IMR-90 (cell line): ENCODE measurements around the gene HAAO. TPM values are rescaled to one million over a fixed set of nuclear protein-coding genes. Genes with fewer than 3 reads are reported as not detected.
"Not testable (repeated sequence)": the region's sequence is repeated elsewhere in the genome, so short reads cannot be mapped to it uniquely, and the experiment has no call there.

ENCODE experiments used
- ATAC-seq: fragments of 200-7000 bp; cut with Tn5 transposase; 2 replicates; pipeline ENCODE4 v1.9.1; 2020; ENCODE audit warnings: low read depth, mild to moderate bottlenecking, moderate library complexity
- BruUV-seq: library from RNA; stranded (reverse); fragments of 400-500 nt; replicated peaks from 2 replicates; lab custom pipeline; 2021; lab: Mats Ljungman, UMichigan
- CTCF ChIA-PET: fragments of 300-600 bp; formaldehyde crosslinking; extraction: SDS; loops from one replicate; lab custom pipeline; 2021; ENCODE audit warnings: antibody characterized with exemption; lab: Yijun Ruan, JAX
- POLR2A ChIA-PET: fragments of 300-600 bp; sonication (Branson Sonifier 250); formaldehyde crosslinking; loops from one replicate; lab custom pipeline; 2022; ENCODE audit warnings: antibody characterized with exemption; ENCODE audit not compliant: unreplicated experiment; lab: Charles Lee
- DNase-seq: peaks from one replicate; pipeline ENCODE4 v3.0.0; 2013
- H2AFZ ChIP-seq: replicated peaks from 2 replicates; pipeline ENCODE3; 2013; ENCODE audit warnings: low read length, mild to moderate bottlenecking; ENCODE audit not compliant: poor library complexity
- H2AK5ac ChIP-seq: 2 replicates; pipeline ENCODE4 v1.6.1; 2013; ENCODE audit warnings: low read depth, low read length, inconsistent platforms
- H2AK9ac ChIP-seq: replicated peaks from 2 replicates; pipeline ENCODE3; 2013; ENCODE audit warnings: mild to moderate bottlenecking, low read depth, low read length, moderate library complexity; ENCODE audit not compliant: poor library complexity
- H2BK120ac ChIP-seq: 2 replicates; pipeline ENCODE4 v1.6.1; 2013; ENCODE audit warnings: low read depth, low read length, inconsistent platforms
- H2BK15ac ChIP-seq: 3 replicates; pipeline ENCODE4 v1.6.1; 2013; ENCODE audit warnings: low read depth, low read length, inconsistent platforms
- H2BK20ac ChIP-seq: 2 replicates; pipeline ENCODE4 v1.6.1; 2013; ENCODE audit warnings: low read depth, mild to moderate bottlenecking, inconsistent platforms, low read length, moderate library complexity
- H2BK5ac ChIP-seq: 2 replicates; pipeline ENCODE4 v1.6.1; 2013; ENCODE audit warnings: mild to moderate bottlenecking, low read depth, low read length, inconsistent platforms; ENCODE audit not compliant: poor library complexity, severe bottlenecking
- H3K14ac ChIP-seq: replicated peaks from 2 replicates; pipeline ENCODE4 v1.6.1; 2013; ENCODE audit warnings: low read depth, low read length, inconsistent platforms
- H3K18ac ChIP-seq: 2 replicates; pipeline ENCODE4 v1.6.1; 2013; ENCODE audit warnings: low read depth, low read length, control low read depth
- H3K23ac ChIP-seq: 2 replicates; pipeline ENCODE4 v1.6.1; 2013; ENCODE audit warnings: low read depth, low read length, inconsistent platforms
- H3K27ac ChIP-seq: 2 replicates; pipeline ENCODE4 v1.5.1; 2013; ENCODE audit warnings: mild to moderate bottlenecking, control low read depth, low read length; ENCODE audit not compliant: insufficient read depth
- H3K27me3 ChIP-seq: 2 replicates; pipeline ENCODE4 v1.6.1; 2013; ENCODE audit warnings: low read length; ENCODE audit not compliant: control insufficient read depth, insufficient read depth
- H3K36me3 ChIP-seq: 2 replicates; pipeline ENCODE4 v1.6.1; 2013; ENCODE audit warnings: low read length, mixed read lengths; ENCODE audit not compliant: control insufficient read depth, insufficient read depth
- H3K4ac ChIP-seq: 2 replicates; pipeline ENCODE4 v1.6.1; 2013; ENCODE audit warnings: low read depth, low read length, inconsistent platforms
- H3K4me1 ChIP-seq: 2 replicates; pipeline ENCODE4 v1.6.1; 2013; ENCODE audit warnings: low read length, mixed read lengths; ENCODE audit not compliant: control insufficient read depth, insufficient read depth
- H3K4me2 ChIP-seq: 2 replicates; pipeline ENCODE4 v1.6.1; 2013; ENCODE audit warnings: low read depth, mild to moderate bottlenecking, control low read depth, low read length, moderate library complexity
- H3K4me3 ChIP-seq: 2 replicates; pipeline ENCODE4 v1.5.1; 2013; ENCODE audit warnings: low read depth, mild to moderate bottlenecking, control low read depth, low read length, moderate library complexity; ENCODE audit not compliant: insufficient read depth
- H3K56ac ChIP-seq: 2 replicates; pipeline ENCODE4 v1.6.1; 2013; ENCODE audit warnings: low read length, inconsistent platforms; ENCODE audit not compliant: insufficient read depth; ENCODE audit errors: extremely low read depth
- H3K79me1 ChIP-seq, 2 experiments: 2 replicates each; pipeline ENCODE4 v1.6.1; 2013; ENCODE audit warnings: low read length in 2 of 2, inconsistent platforms in 1 of 2, low read depth in 1 of 2
- H3K9ac ChIP-seq: 2 replicates; pipeline ENCODE4 v1.6.1; 2013; ENCODE audit warnings: low read depth, low read length, control low read depth
- H3K9me1 ChIP-seq: 2 replicates; pipeline ENCODE4 v1.6.1; 2013; ENCODE audit warnings: low read length, inconsistent platforms; ENCODE audit not compliant: insufficient read depth
- H3K9me3 ChIP-seq: 2 replicates; pipeline ENCODE4 v1.6.1; 2013; ENCODE audit warnings: low read length; ENCODE audit not compliant: control insufficient read depth, insufficient read depth
- H4K20me1 ChIP-seq: 2 replicates; pipeline ENCODE4 v1.6.1; 2013; ENCODE audit warnings: low read length, inconsistent platforms; ENCODE audit not compliant: insufficient read depth
- H4K5ac ChIP-seq: 2 replicates; pipeline ENCODE4 v1.6.1; 2013; ENCODE audit warnings: mild to moderate bottlenecking, low read depth, low read length, control low read depth
- H4K8ac ChIP-seq, 2 experiments: 2 replicates each; pipeline ENCODE4 v1.6.1; 2013; ENCODE audit warnings: low read depth in 2 of 2, low read length in 2 of 2, control low read depth in 1 of 2, inconsistent platforms in 1 of 2
- H4K91ac ChIP-seq: 2 replicates; pipeline ENCODE4 v1.6.1; 2013; ENCODE audit warnings: low read depth, low read length, inconsistent platforms; ENCODE audit not compliant: insufficient read depth
- BHLHE40 ChIP-seq: fragments of 150-350 bp; IDR thresholded peaks from 2 replicates; pipeline ENCODE4 v1.6.1; 2016; ENCODE audit warnings: mild to moderate bottlenecking, low read depth, low read length
- FOS ChIP-seq: fragments of 150-350 bp; IDR thresholded peaks from 2 replicates; pipeline ENCODE4 v1.6.1; 2016; ENCODE audit warnings: low read depth, low read length
- POLR2A ChIP-seq: IDR thresholded peaks from 2 replicates; pipeline ENCODE4 v1.6.1; 2012; ENCODE audit warnings: mild to moderate bottlenecking, low read depth, low read length
- RAD21 ChIP-seq: IDR thresholded peaks from 2 replicates; pipeline ENCODE4 v1.6.1; 2012; ENCODE audit warnings: low read length, improper control_type of control experiment
- RCOR1 ChIP-seq: IDR thresholded peaks from 2 replicates; pipeline ENCODE4 v1.6.1; 2012; ENCODE audit warnings: mild to moderate bottlenecking, low read length, improper control_type of control experiment; ENCODE audit not compliant: insufficient replicate concordance
- USF2 ChIP-seq: fragments of 150-350 bp; IDR thresholded peaks from 2 replicates; pipeline ENCODE4 v1.6.1; 2017; ENCODE audit warnings: mild to moderate bottlenecking, antibody characterized with exemption, low read length, low read depth
- WGBS, 2 experiments: methylation state at CpG; one replicate each; pipeline versions ENCODE4 v1.1.5 to v1.1.7; 2013; ENCODE audit warnings: missing lambda C conversion rate in 2 of 2; ENCODE audit not compliant: insufficient read length in 1 of 2; ENCODE audit errors: extremely low coverage in 2 of 2; 5-methylcytosine and 5-hydroxymethylcytosine counted together
- dilution Hi-C: fragments of 300-500 bp; cut with HindIII; formaldehyde crosslinking; loops from one replicate; pipeline ENCODE4 v1.14.3; 2018; ENCODE audit warnings: low sequenced_read_pairs; ENCODE audit not compliant: unreplicated experiment
- in situ Hi-C: fragments of 300-500 bp; cut with MboI; formaldehyde crosslinking; loops from 3 replicates; pipeline ENCODE4 v1.14.3; 2019; ENCODE audit warnings: low sequenced_read_pairs, inconsistent platforms, mixed read lengths
- intact Hi-C: fragments of 100-400 bp; cut with micrococcal nuclease; formaldehyde crosslinking; loops from 2 replicates; pipeline ENCODE4 v1.10.0; 2022
- polyA plus RNA-seq, 3 experiments: library from polyadenylated mRNA; depleted of rRNA; stranded (reverse); fragments of >200 nt; gene quantifications; 2 replicates each; pipeline ENCODE4 v1.2.3, GENCODE V29; 2012; ENCODE audit warnings: low replicate concordance in 1 of 3
- total RNA-seq: library from RNA; depleted of rRNA; stranded (reverse); fragments of >200 nt; gene quantifications from 2 replicates; pipeline ENCODE4 v1.2.3, GENCODE V29; 2012

HAAO gene
- total and polyA plus RNA-seq, 2 of the 4 experiments (the other 2 are of a cell fraction) = 0.05 to 0.18 TPM

DNA sequence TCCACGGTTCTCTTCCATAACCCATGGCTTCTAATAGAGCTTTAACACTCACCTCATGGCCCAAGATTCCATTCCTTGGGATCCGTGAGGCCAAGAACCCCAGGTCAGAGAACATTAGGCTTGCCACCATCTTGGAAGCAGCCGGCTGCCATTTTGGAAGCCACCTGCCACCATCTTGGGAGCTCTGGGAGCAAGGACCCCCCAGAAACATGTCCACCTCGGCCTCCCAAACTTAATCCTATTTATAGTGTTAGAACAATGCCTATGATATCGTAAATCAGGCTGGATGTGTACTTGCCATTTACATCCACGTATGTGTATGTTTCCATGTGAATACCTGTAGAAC is 39.9 kb upstream of the HAAO start:
- H2BK15ac ChIP-seq = no peak overlapping the region
- no peak overlapping the region for H3K56ac ChIP-seq
- H3K14ac ChIP-seq = no peak overlapping the region
- no peak overlapping the region for H4K91ac ChIP-seq
- no peak overlapping the region for H3K9ac ChIP-seq
- H3K4me3 ChIP-seq = no peak overlapping the region
- no peak overlapping the region for H4K5ac ChIP-seq
- no peak overlapping the region for H3K23ac ChIP-seq
- no peak overlapping the region for H2BK5ac ChIP-seq
- dilution Hi-C loops = no loop called here
- no peak overlapping the region for H3K4ac ChIP-seq
- H2AK9ac ChIP-seq = no peak overlapping the region
- WGBS, 2 experiments = no CpG with 5 or more reads among the region's 6 CpGs
- CTCF ChIA-PET = interaction anchor here (0.5 kb wide), 1 partner anchor 495 kb away, joined by 7 read pairs; no protein-coding TSS in a partner anchor
- no peak overlapping the region for H3K4me2 ChIP-seq
- H3K9me1 ChIP-seq = 0 out of 2 replicates have a peak, but pooled peaks cover 3% of the 10 kb centered on the region
- H3K27ac ChIP-seq = no peak overlapping the region
- POLR2A ChIA-PET = no interaction called here
- BruUV-seq = no TSS peak
- H3K9me3 ChIP-seq = no peaks in the 10 kb centered on the region
- peaks cover 3% of the 10 kb centered on the region for H3K4me1 ChIP-seq
- H2BK120ac ChIP-seq = no peak overlapping the region
- ATAC-seq = no peak
- H3K36me3 ChIP-seq = no peaks in the 10 kb centered on the region
- H4K20me1 ChIP-seq = 0 out of 2 replicates have a peak, but pooled peaks cover 3% of the 10 kb centered on the region
- no peak overlapping the region for H3K18ac ChIP-seq
- DNase-seq = no peak
- H3K79me1 ChIP-seq = no peaks in the 10 kb centered on the region
- TF ChIP-seq RCOR1 (no peak), RAD21 (no peak), FOS (no peak), USF2 (no peak), POLR2A (no peak), BHLHE40 (no peak)
- no peak overlapping the region for H4K8ac ChIP-seq
- H3K27me3 ChIP-seq = no peaks in the 10 kb centered on the region
- H2AFZ ChIP-seq = no peak overlapping the region
- no peak overlapping the region for H2BK20ac ChIP-seq
- intact Hi-C loops = no loop called here
- H2AK5ac ChIP-seq = no peak overlapping the region
- in situ Hi-C loops = loop anchor here (5.0 to 25.0 kb wide), 2 partner anchors 650 to 730 kb away; no protein-coding TSS in a partner anchor

- H3K56ac ChIP-seq, H4K5ac ChIP-seq, H3K4me3 ChIP-seq, H3K4me1 ChIP-seq, dilution Hi-C loops, H2BK15ac ChIP-seq, H3K4me2 ChIP-seq, H2BK5ac ChIP-seq, H3K27me3 ChIP-seq, H3K79me1 ChIP-seq, H3K23ac ChIP-seq, intact Hi-C loops, H3K18ac ChIP-seq, H3K9me3 ChIP-seq, H4K20me1 ChIP-seq, BruUV-seq, DNase-seq, H3K9me1 ChIP-seq, H3K4ac ChIP-seq, H2AK5ac ChIP-seq, H3K14ac ChIP-seq, H4K91ac ChIP-seq, ATAC-seq, H4K8ac ChIP-seq, H3K9ac ChIP-seq, H2AFZ ChIP-seq, H2BK120ac ChIP-seq, H3K27ac ChIP-seq, H3K36me3 ChIP-seq, H2AK9ac ChIP-seq, H2BK20ac ChIP-seq: not testable (repeated sequence)
- in situ Hi-C loops = loop anchor here (5.0 to 25.0 kb wide), 2 partner anchors 651 to 731 kb away; no protein-coding TSS in a partner anchor
- CTCF ChIA-PET = interaction anchor here (0.5 kb wide), 1 partner anchor 495 kb away, joined by 7 read pairs; no protein-coding TSS in a partner anchor
- WGBS, 2 experiments = 84% methylated on average over 10 of the region's 26 CpGs; no CpG with 5 or more reads in 1 of the 2 experiments
- POLR2A ChIA-PET = interaction anchor here (0.6 kb wide), 1 partner anchor 611 kb away, joined by 6 read pairs; no protein-coding TSS in a partner anchor
These were observed 39.3 kb upstream of the HAAO start for GRCh38 chr2:42831575-42832288.
